Ammon's horn (tissue), 1 donor: ENCODE data around the gene MCHR2.
A peak's percentile ranks its signal among the peaks of the same experiment; 100 is the strongest.

ENCODE experiments used
- DNase-seq: peaks from one replicate; pipeline ENCODE4 v3.0.0-alpha.2; 2016; ENCODE audit warnings: low spot score

Gene MCHR2

GRCh38 chr6:99905209-99906106 is 88.6 kb downstream of the MCHR2 start:
- DNase-seq = peak; percentile 29

GRCh38 chr6:99901596-99902384 is 92.2 kb downstream of the MCHR2 start:
- no peak for DNase-seq

- no peak for DNase-seq
Measured at GRCh38 chr6:99894815-99895214, 99.2 kb downstream of the MCHR2 start.

GRCh38 chr6:99887066-99887465 is 107.0 kb downstream of the MCHR2 start:
- DNase-seq = no peak

GRCh38 chr6:99885051-99885450 is 109.0 kb downstream of the MCHR2 start:
- DNase-seq = no peak

GRCh38 chr6:99882128-99882702 is 111.8 kb downstream of the MCHR2 start:
- no peak for DNase-seq

- no peak for DNase-seq
Measured at GRCh38 chr6:99879431-99879830, 114.6 kb downstream of the MCHR2 start.

GRCh38 chr6:99875068-99875467 is 119.0 kb downstream of the MCHR2 start:
- DNase-seq = no peak

GRCh38 chr6:99873084-99873483 is 120.9 kb downstream of the MCHR2 start:
- DNase-seq = no peak

GRCh38 chr6:99871641-99872040 is 122.4 kb downstream of the MCHR2 start:
- no peak for DNase-seq
